Prostate gland (tissue), 2 donors: ENCODE results near the gene CXCR5.
A peak's percentile ranks its signal among the peaks of the same experiment; 100 is the strongest.

Experiments
- CTCF ChIP-seq, 4 experiments: fragments of 200-600 bp in 2 of 4; fragments of 450-650 bp in 2 of 4; sonication (generic) in 2 of 4; IDR thresholded peaks; 1 replicate in 3 of 4; 2 replicates in 1 of 4; pipeline ENCODE4 v1.5.1; 2016 to 2019; ENCODE audit warnings: antibody characterized with exemption in 4 of 4, mild to moderate bottlenecking in 2 of 4, moderate library complexity in 2 of 4
- POLR2A ChIP-seq: fragments of 450-650 bp; IDR thresholded peaks from one replicate; pipeline ENCODE4 v1.6.1; 2016; ENCODE audit warnings: antibody characterized with exemption, mild to moderate bottlenecking

- TF ChIP-seq CTCF (IDR thresholded peaks at IDR 0.05) = peak in 1 of 4 experiments; percentile 10
- peak; percentile 68 for TF ChIP-seq POLR2A
Observed at GRCh38 chr11:118921929-118922744, 38.4 kb downstream of the CXCR5 start.
